MM.1S (cell line): ENCODE data around the gene GAB1.

Source experiments
- DNase-seq: peaks from one replicate; pipeline ENCODE4 v3.0.0-alpha.2; 2015
- H2AFZ ChIP-seq: fragments of 300-600 bp; sonication (generic); 2 replicates; pipeline ENCODE4 v1.6.0; 2016; ENCODE audit warnings: antibody characterized with exemption, low read length
- H3F3A ChIP-seq: fragments of 300-600 bp; sonication (generic); 2 replicates; pipeline ENCODE4 v1.6.1; 2016; ENCODE audit warnings: mild to moderate bottlenecking, antibody characterized with exemption, low read length, moderate library complexity, mixed read lengths; ENCODE audit not compliant: insufficient read depth
- H3K27ac ChIP-seq: fragments of 300-600 bp; sonication (generic); 2 replicates; pipeline ENCODE4 v1.5.1; 2016; ENCODE audit warnings: mild to moderate bottlenecking, low read length
- H3K27me3 ChIP-seq: fragments of 300-600 bp; sonication (generic); replicated peaks from 2 replicates; pipeline ENCODE4 v1.6.0; 2016; ENCODE audit warnings: low read length; ENCODE audit not compliant: insufficient read depth
- H3K36me3 ChIP-seq: fragments of 300-600 bp; sonication (generic); replicated peaks from 2 replicates; pipeline ENCODE4 v1.6.1; 2016; ENCODE audit warnings: mild to moderate bottlenecking, low read length, mixed read lengths; ENCODE audit not compliant: insufficient read depth
- H3K4me1 ChIP-seq: fragments of 300-600 bp; sonication (generic); 2 replicates; pipeline ENCODE4 v1.6.1; 2016; ENCODE audit warnings: low read length, mixed read lengths
- H3K4me2 ChIP-seq: fragments of 300-600 bp; sonication (generic); 2 replicates; pipeline ENCODE4 v1.6.0; 2016; ENCODE audit warnings: low read depth, low read length
- H3K4me3 ChIP-seq: fragments of 300-600 bp; sonication (generic); 2 replicates; pipeline ENCODE4 v1.5.1; 2016; ENCODE audit warnings: low read length, mixed read lengths
- H3K79me2 ChIP-seq: fragments of 300-600 bp; sonication (generic); 2 replicates; pipeline ENCODE4 v1.6.1; 2016; ENCODE audit warnings: mixed run types, low read length, mixed read lengths
- H3K9ac ChIP-seq: fragments of 300-600 bp; sonication (generic); 2 replicates; pipeline ENCODE4 v1.6.1; 2016; ENCODE audit warnings: low read length, mixed read lengths
- H3K9me2 ChIP-seq: fragments of 300-600 bp; sonication (generic); replicated peaks from 2 replicates; pipeline ENCODE4 v1.6.1; 2016; ENCODE audit warnings: mild to moderate bottlenecking, low read length, mixed read lengths; ENCODE audit not compliant: insufficient read depth
- H3K9me3 ChIP-seq: fragments of 300-600 bp; sonication (generic); replicated peaks from 2 replicates; pipeline ENCODE4 v1.6.1; 2016; ENCODE audit warnings: mild to moderate bottlenecking, low read length, mixed read lengths; ENCODE audit not compliant: insufficient read depth
- H4K20me1 ChIP-seq: fragments of 300-600 bp; sonication (generic); 2 replicates; pipeline ENCODE4 v1.6.1; 2016; ENCODE audit warnings: mild to moderate bottlenecking, low read length, moderate library complexity, mixed read lengths; ENCODE audit not compliant: insufficient read depth
- CTCF ChIP-seq: fragments of 300-600 bp; sonication (generic); IDR thresholded peaks from 2 replicates; pipeline ENCODE4 v1.5.1; 2016; ENCODE audit warnings: antibody characterized with exemption, low read length, mixed read lengths
- EZH2 ChIP-seq: fragments of 300-600 bp; sonication (generic); optimal IDR thresholded peaks from 2 replicates; pipeline ENCODE3; 2017; ENCODE audit warnings: low read depth, mild to moderate bottlenecking, antibody characterized with exemption, low read length, mixed read lengths
- EZH2phosphoT487 ChIP-seq: fragments of 300-600 bp; sonication (generic); IDR thresholded peaks from 2 replicates; pipeline ENCODE4 v1.6.1; 2018; ENCODE audit warnings: antibody characterized with exemption, low read length

Gene GAB1

GRCh38 chr4:143433231-143433630 lies 96.6 kb downstream of the GAB1 start:
- H3K79me2 ChIP-seq: peaks cover 96% of the 10 kb centered on the region
- H3K27me3 ChIP-seq: no peaks in the 10 kb centered on the region
- no peak for DNase-seq
- no peak overlapping the region for H3K9ac ChIP-seq
- no peak overlapping the region for H3K4me2 ChIP-seq
- no peak overlapping the region for H3K27ac ChIP-seq
- no peaks in the 10 kb centered on the region for H3K9me3 ChIP-seq
- no peaks in the 10 kb centered on the region for H3F3A ChIP-seq
- H3K36me3 ChIP-seq: no peaks in the 10 kb centered on the region; the same call in 1 of the 2 replicates
- H3K4me3 ChIP-seq: no peak overlapping the region
- TF ChIP-seq EZH2phosphoT487: no peak
- no peak for TF ChIP-seq EZH2
- TF ChIP-seq CTCF: no peak
- peaks cover 5% of the 10 kb centered on the region; the same call in 1 of the 2 replicates for H4K20me1 ChIP-seq
- H3K9me2 ChIP-seq: no peaks in the 10 kb centered on the region
- no peak overlapping the region for H2AFZ ChIP-seq
- no peaks in the 10 kb centered on the region for H3K4me1 ChIP-seq

GRCh38 chr4:143435955-143436354 lies 99.3 kb downstream of the GAB1 start:
- H3K9me3 ChIP-seq: no peaks in the 10 kb centered on the region
- H3K4me2 ChIP-seq: no peak overlapping the region
- peaks cover 5% of the 10 kb centered on the region for H3K36me3 ChIP-seq
- no peaks in the 10 kb centered on the region for H3K4me1 ChIP-seq
- no peak overlapping the region for H3K4me3 ChIP-seq
- H3K79me2 ChIP-seq: peaks cover 98% of the 10 kb centered on the region
- no peaks in the 10 kb centered on the region for H3K9me2 ChIP-seq
- 0 out of 2 replicates have a peak, but pooled peaks cover 5% of the 10 kb centered on the region for H4K20me1 ChIP-seq
- no peak for DNase-seq
- no peak for TF ChIP-seq EZH2
- no peak for TF ChIP-seq EZH2phosphoT487
- no peak for TF ChIP-seq CTCF
- H3K9ac ChIP-seq: no peak overlapping the region
- no peaks in the 10 kb centered on the region for H3F3A ChIP-seq
- H3K27ac ChIP-seq: no peak overlapping the region
- no peaks in the 10 kb centered on the region for H3K27me3 ChIP-seq
- no peak overlapping the region for H2AFZ ChIP-seq

- Histone ChIP-seq H3K4me1 (no peaks in the 10 kb centered on the region), H3K9me3 (no peaks in the 10 kb centered on the region), H3K79me2 (peaks cover 97% of the 10 kb centered on the region), H3F3A (no peaks in the 10 kb centered on the region), H3K9me2 (no peaks in the 10 kb centered on the region), H3K4me2 (no peak overlapping the region), H2AFZ (no peak overlapping the region), H4K20me1 (0 out of 2 replicates have a peak, but pooled peaks cover 3% of the 10 kb centered on the region), H3K27ac (no peak overlapping the region), H3K4me3 (no peak overlapping the region), H3K27me3 (no peaks in the 10 kb centered on the region), H3K9ac (no peak overlapping the region), H3K36me3 (peaks cover 5% of the 10 kb centered on the region)
- no peak for DNase-seq
- TF ChIP-seq EZH2 (no peak), EZH2phosphoT487 (no peak), CTCF (no peak)
These were observed 100.8 kb downstream of the GAB1 start for GRCh38 chr4:143437476-143437875.
